NK-92 (cell line): ENCODE measurements around the gene LITAF.

ENCODE experiments used
- DNase-seq: peaks from one replicate; lab custom pipeline; 2025; ENCODE audit not compliant: unreplicated experiment; lab: John Stamatoyannopoulos, UW

Gene LITAF

GRCh38 chr16:11554053-11554452 lies 32.7 kb downstream of the LITAF start:
- no peak for DNase-seq

GRCh38 chr16:11553371-11553770 lies 33.3 kb downstream of the LITAF start:
- no peak for DNase-seq

GRCh38 chr16:11552440-11552839 lies 34.3 kb downstream of the LITAF start:
- no peak for DNase-seq

GRCh38 chr16:11551842-11552241 lies 34.9 kb downstream of the LITAF start:
- DNase-seq: no peak

- no peak for DNase-seq
These were observed 35.8 kb downstream of the LITAF start for GRCh38 chr16:11550791-11551498.

GRCh38 chr16:11547118-11547916 lies 39.4 kb downstream of the LITAF start:
- no peak for DNase-seq

GRCh38 chr16:11546608-11547061 lies 40.1 kb downstream of the LITAF start:
- DNase-seq: no peak

GRCh38 chr16:11543661-11544393 lies 42.9 kb downstream of the LITAF start:
- DNase-seq: no peak

GRCh38 chr16:11542069-11542744 lies 44.5 kb downstream of the LITAF start:
- no peak for DNase-seq

GRCh38 chr16:11539641-11540050 lies 47.1 kb downstream of the LITAF start:
- DNase-seq: no peak

GRCh38 chr16:11538880-11539279 lies 47.8 kb downstream of the LITAF start:
- DNase-seq: no peak

GRCh38 chr16:11536104-11536866 lies 50.4 kb downstream of the LITAF start:
- no peak for DNase-seq

- no peak for DNase-seq
These were observed 51.2 kb downstream of the LITAF start for GRCh38 chr16:11535494-11535893.

- no peak for DNase-seq
These were observed 52.5 kb downstream of the LITAF start for GRCh38 chr16:11534262-11534661.

GRCh38 chr16:11533588-11533987 lies 53.1 kb downstream of the LITAF start:
- no peak for DNase-seq

- no peak for DNase-seq
These were observed 56.4 kb downstream of the LITAF start for GRCh38 chr16:11530171-11530940.

- no peak for DNase-seq
These were observed 57.4 kb downstream of the LITAF start for GRCh38 chr16:11529285-11529684.

GRCh38 chr16:11528053-11528452 lies 58.7 kb downstream of the LITAF start:
- no peak for DNase-seq

- DNase-seq: no peak
These were observed 59.9 kb downstream of the LITAF start for GRCh38 chr16:11526655-11527350.
